Right lobe of liver (tissue), 4 donors: ENCODE data around the gene USP22.

Experiments used
- POLR2A ChIP-seq: fragments of 450-650 bp; IDR thresholded peaks from one replicate; pipeline ENCODE4 v1.6.1; 2017; ENCODE audit warnings: antibody characterized with exemption, mild to moderate bottlenecking
- TF ChIP-seq, protein P1 (sequence below), 4 donors: fragments of 200-600 bp in 3 of 4; fragments of 450-650 bp in 1 of 4; IDR thresholded peaks; one replicate each; pipeline versions ENCODE4 v1.5.1 to v1.8.0; 2016 to 2022; ENCODE audit warnings: antibody characterized with exemption in 4 of 4, mild to moderate bottlenecking in 2 of 4
- donor health status: DM: no; HTN: no; CAD: no.
- donor health status: DM: no; HTN: no; CAD: no.
- donor health status: DM: no; HTN: yes; CAD: no.

DNA sequence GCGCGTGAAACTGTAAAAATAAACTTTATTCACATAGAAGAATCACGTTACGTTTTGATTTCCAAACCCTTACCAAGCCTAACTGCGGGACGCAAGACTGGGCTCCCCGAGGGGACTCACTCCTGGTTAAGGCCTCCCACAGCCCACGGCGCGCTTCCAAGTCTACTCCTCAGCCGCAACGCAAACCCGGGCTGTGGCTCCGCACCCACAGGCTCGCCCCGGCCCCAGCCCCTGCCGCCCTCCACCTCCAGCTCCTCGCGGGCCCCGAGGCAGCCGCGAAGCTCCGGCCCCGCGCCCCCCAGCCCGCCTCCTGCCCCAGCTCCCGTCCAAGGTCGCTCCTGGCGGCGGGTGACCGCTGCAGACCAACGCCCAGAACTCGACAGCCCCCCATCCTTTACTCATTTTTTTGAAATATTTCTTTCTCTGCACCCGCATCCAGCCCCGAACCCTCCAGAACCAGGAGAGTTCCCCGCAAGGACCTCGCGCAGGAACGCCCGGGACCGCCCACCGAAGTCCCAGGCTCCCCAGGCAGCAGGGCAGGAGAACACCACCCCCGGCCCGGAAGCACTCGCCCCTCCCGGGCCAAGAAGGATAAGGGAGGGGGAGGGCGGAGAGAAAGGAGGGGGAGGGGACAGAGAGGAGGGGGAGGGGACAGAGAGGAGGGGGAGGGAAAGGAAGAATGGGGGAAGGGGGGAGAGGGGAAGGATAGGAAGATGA lies 912 bp downstream of the USP22 start:
- TF ChIP-seq, protein P1, sequence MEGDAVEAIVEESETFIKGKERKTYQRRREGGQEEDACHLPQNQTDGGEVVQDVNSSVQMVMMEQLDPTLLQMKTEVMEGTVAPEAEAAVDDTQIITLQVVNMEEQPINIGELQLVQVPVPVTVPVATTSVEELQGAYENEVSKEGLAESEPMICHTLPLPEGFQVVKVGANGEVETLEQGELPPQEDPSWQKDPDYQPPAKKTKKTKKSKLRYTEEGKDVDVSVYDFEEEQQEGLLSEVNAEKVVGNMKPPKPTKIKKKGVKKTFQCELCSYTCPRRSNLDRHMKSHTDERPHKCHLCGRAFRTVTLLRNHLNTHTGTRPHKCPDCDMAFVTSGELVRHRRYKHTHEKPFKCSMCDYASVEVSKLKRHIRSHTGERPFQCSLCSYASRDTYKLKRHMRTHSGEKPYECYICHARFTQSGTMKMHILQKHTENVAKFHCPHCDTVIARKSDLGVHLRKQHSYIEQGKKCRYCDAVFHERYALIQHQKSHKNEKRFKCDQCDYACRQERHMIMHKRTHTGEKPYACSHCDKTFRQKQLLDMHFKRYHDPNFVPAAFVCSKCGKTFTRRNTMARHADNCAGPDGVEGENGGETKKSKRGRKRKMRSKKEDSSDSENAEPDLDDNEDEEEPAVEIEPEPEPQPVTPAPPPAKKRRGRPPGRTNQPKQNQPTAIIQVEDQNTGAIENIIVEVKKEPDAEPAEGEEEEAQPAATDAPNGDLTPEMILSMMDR (IDR thresholded peaks at IDR 0.05): no peak
- no peak for TF ChIP-seq POLR2A
